K562 (cell line): ENCODE measurements around the gene LCNL1. TPM values are rescaled to one million over a fixed set of nuclear protein-coding genes. Genes with fewer than 3 reads are reported as not detected.

Source experiments
- ATAC-seq: fragments of 200-7000 bp; cut with Tn5 transposase; 3 replicates; pipeline ENCODE4 v1.9.1; 2020; ENCODE audit warnings: moderate library complexity
- BruUV-seq: library from RNA; stranded (reverse); fragments of 400-500 nt; replicated peaks from 2 replicates; lab custom pipeline; 2021; lab: Mats Ljungman, UMichigan
- CTCF ChIA-PET: fragments of 300-600 bp; formaldehyde crosslinking; extraction: SDS; loops from one replicate; lab custom pipeline; 2021; ENCODE audit warnings: low intra/inter-chr PET ratio; lab: Yijun Ruan, JAX
- POLR2A ChIA-PET: fragments of 300-600, 350-650 bp; sonication (Branson Sonifier 250); formaldehyde crosslinking; extraction: SDS; loops from one replicate; lab custom pipeline; 2021; ENCODE audit warnings: antibody characterized with exemption, inconsistent platforms; lab: Yijun Ruan, JAX
- DNase-seq, 4 experiments: peaks; one replicate each; pipeline versions ENCODE4 v3.0.0 to v3.0.0-alpha.2; 2011 to 2018; ENCODE audit warnings: low spot score in 3 of 4, mixed read lengths in 3 of 4; ENCODE audit errors: extremely low read depth in 1 of 4
- FAIRE-seq: peaks from 2 replicates; lab custom pipeline; 2011; peaks lifted over from hg19 to GRCh38; lab: Jason Lieb, UNC
- H2AFZ ChIP-seq: 2 replicates; pipeline ENCODE4 v1.6.0; 2011; ENCODE audit warnings: low read depth, low read length, control low read depth, inconsistent platforms
- H3K27ac ChIP-seq: fragments of 200-600 bp; 3 replicates; pipeline ENCODE4 v1.8.0; 2011; ENCODE audit warnings: low read depth, mild to moderate bottlenecking, control low read depth, inconsistent platforms, low read length, moderate library complexity, mixed read lengths; ENCODE audit errors: extremely low read depth
- H3K27me3 ChIP-seq, 2 experiments: fragments of 300-600 bp in 1 of 2; 2 replicates in 1 of 2; 3 replicates in 1 of 2; pipeline versions ENCODE4 v1.6.0 to v1.8.0; 2011; ENCODE audit warnings: inconsistent platforms in 2 of 2, low read length in 2 of 2, mild to moderate bottlenecking in 1 of 2, mixed read lengths in 1 of 2, moderate library complexity in 1 of 2; ENCODE audit not compliant: control insufficient read depth in 2 of 2, insufficient read depth in 2 of 2
- H3K36me3 ChIP-seq: fragments of 300-600 bp; 3 replicates; pipeline ENCODE4 v1.8.0; 2011; ENCODE audit warnings: mild to moderate bottlenecking, low read length, inconsistent platforms; ENCODE audit not compliant: control insufficient read depth, insufficient read depth
- H3K4me1 ChIP-seq, 2 experiments: fragments of 200-600 bp in 1 of 2; replicated peaks in 1 of 2; 2 replicates in 1 of 2; 3 replicates in 1 of 2; pipeline versions ENCODE4 v1.5.1 to v1.8.0; 2011; ENCODE audit warnings: inconsistent platforms in 2 of 2, low read length in 2 of 2, mild to moderate bottlenecking in 1 of 2, mixed read lengths in 1 of 2, moderate library complexity in 1 of 2; ENCODE audit not compliant: control insufficient read depth in 2 of 2, insufficient read depth in 2 of 2
- H3K4me2 ChIP-seq: 2 replicates; pipeline ENCODE4 v1.6.1; 2011; ENCODE audit warnings: low read length, control low read depth, inconsistent platforms, mixed read lengths; ENCODE audit not compliant: insufficient read depth
- H3K4me3 ChIP-seq: fragments of 200-600 bp; sonication (generic), shearing (Covaris generic); 2 replicates; pipeline ENCODE4 v1.5.1; 2016; ENCODE audit warnings: control low read depth, inconsistent platforms
- H3K79me2 ChIP-seq: fragments of 200-600 bp; 3 replicates; pipeline ENCODE4 v1.8.0; 2011; ENCODE audit warnings: low read length, inconsistent platforms; ENCODE audit not compliant: control insufficient read depth, insufficient read depth
- H3K9ac ChIP-seq, 2 experiments: 2 replicates each; pipeline versions ENCODE4 v1.6.0 to v1.6.1; 2011; ENCODE audit warnings: low read depth in 2 of 2, low read length in 2 of 2, control low read depth in 1 of 2, inconsistent platforms in 1 of 2, mild to moderate bottlenecking in 1 of 2, mixed read lengths in 1 of 2; ENCODE audit not compliant: insufficient read depth in 1 of 2
- H3K9me1 ChIP-seq: one replicate; pipeline ENCODE4 v1.6.0; 2011; ENCODE audit warnings: inconsistent platforms, mild to moderate bottlenecking, low read length, moderate library complexity; ENCODE audit not compliant: control insufficient read depth, insufficient read depth
- H3K9me3 ChIP-seq: replicated peaks from 2 replicates; pipeline ENCODE4 v1.5.1; 2011; ENCODE audit warnings: low read depth, low read length, inconsistent platforms; ENCODE audit not compliant: control insufficient read depth, insufficient read depth
- H4K20me1 ChIP-seq: replicated peaks from 2 replicates; pipeline ENCODE4 v1.6.1; 2011; ENCODE audit warnings: low read length, inconsistent platforms, mixed read lengths; ENCODE audit not compliant: control insufficient read depth, insufficient read depth
- HLTF ChIP-seq: fragments of 450-650 bp; IDR thresholded peaks from 2 replicates; pipeline ENCODE4 v1.6.1; 2016
- ID3 ChIP-seq, 2 experiments: fragments of 250-450 bp in 1 of 2; fragments of 450-650 bp in 1 of 2; sonication (Bioruptor Pico) in 1 of 2; IDR thresholded peaks; 2 replicates each; pipeline versions ENCODE4 v1.6.1 to v1.8.0; 2016 to 2021; ENCODE audit warnings: mild to moderate bottlenecking in 2 of 2, moderate library complexity in 2 of 2, missing compliant biosample characterization in 1 of 2, missing genetic modification characterization in 1 of 2
- IRF1 ChIP-seq: sonication (generic); formaldehyde crosslinking; IDR thresholded peaks from 2 replicates; pipeline ENCODE4 v1.8.0; 2022; ENCODE audit warnings: missing genetic modification reagents, mild to moderate bottlenecking, borderline replicate concordance
- MYNN ChIP-seq, 2 experiments: sonication (generic); formaldehyde crosslinking in 1 of 2; IDR thresholded peaks; 2 replicates each; pipeline versions ENCODE4 v1.5.0 to v1.6.1; 2016 to 2020; ENCODE audit warnings: antibody characterized with exemption in 1 of 2, missing genetic modification reagents in 1 of 2
- RAD21 ChIP-seq, 2 experiments: fragments of 250-450 bp in 1 of 2; fragments of 450-650 bp in 1 of 2; sonication (Bioruptor Pico) in 1 of 2; formaldehyde crosslinking in 1 of 2; IDR thresholded peaks in 1 of 2; conservative IDR thresholded peaks in 1 of 2; 2 replicates each; pipeline versions ENCODE4 v1.4.0 to v1.8.0; 2020 to 2022; ENCODE audit warnings: mild to moderate bottlenecking in 2 of 2, moderate library complexity in 1 of 2
- RBFOX2 ChIP-seq: fragments of 200-400 bp; formaldehyde crosslinking; IDR thresholded peaks from 2 replicates; pipeline ENCODE4 v1.6.1; 2017; ENCODE audit warnings: low read depth, mild to moderate bottlenecking, low read length, moderate library complexity
- SFPQ ChIP-seq: fragments of 200-400 bp; formaldehyde crosslinking; IDR thresholded peaks from 2 replicates; pipeline ENCODE4 v1.6.1; 2017; ENCODE audit warnings: mild to moderate bottlenecking, low read depth, low read length, moderate library complexity
- ZBTB7A ChIP-seq: IDR thresholded peaks from 2 replicates; pipeline ENCODE4 v1.6.1; 2011; ENCODE audit warnings: low read depth, mild to moderate bottlenecking, low read length, moderate library complexity, borderline replicate concordance; ENCODE audit not compliant: control insufficient read depth
- ZHX1 ChIP-seq: fragments of 150-350 bp; conservative IDR thresholded peaks from 2 replicates; pipeline ENCODE4 v1.6.1; 2014; ENCODE audit warnings: low read length
- ZNF584 ChIP-seq: fragments of 200-800 bp; sonication (Bioruptor generic); IDR thresholded peaks from 2 replicates; pipeline ENCODE4 v1.6.1; 2016; ENCODE audit warnings: low read depth, mild to moderate bottlenecking, missing genetic modification characterization, missing compliant biosample characterization
- ZNF668 ChIP-seq: fragments of 250-450 bp; sonication (Bioruptor Pico); IDR thresholded peaks from 2 replicates; pipeline ENCODE4 v1.8.0; 2022; ENCODE audit warnings: mild to moderate bottlenecking, inconsistent platforms
- ZSCAN29 ChIP-seq: fragments of 450-650 bp; IDR thresholded peaks from 2 replicates; pipeline ENCODE4 v1.6.1; 2017
- WGBS: fragments of 100-300 bp; shearing (Covaris generic); methylation state at CpG from one replicate; pipeline ENCODE4 v1.1.6; 2016; ENCODE audit warnings: low coverage, mixed read lengths; ENCODE audit not compliant: insufficient coverage; ENCODE audit errors: missing lambda C conversion rate; 5-methylcytosine and 5-hydroxymethylcytosine counted together
- in situ Hi-C: fragments of 300-500 bp; cut with MboI; formaldehyde crosslinking; loops from 4 replicates; pipeline ENCODE4 v1.15.0; 2018; ENCODE audit warnings: inconsistent platforms, mixed read lengths
- intact Hi-C: fragments of 100-400 bp; cut with micrococcal nuclease; formaldehyde crosslinking; loops from 2 replicates; pipeline ENCODE4 v1.14.2; 2022
- polyA plus RNA-seq, 8 experiments: library from polyadenylated mRNA; depleted of rRNA in 4 of 8; stranded (reverse) in 5 of 8; unstranded in 3 of 8; fragments of >200 nt; fragmentation: Nextera tagmentation in 2 of 8; fragmentation: Illumina TruSeq in 1 of 8; extraction: Ambion mirVana in 2 of 8; extraction: Trizol in 1 of 8; gene quantifications; 2 replicates each; pipeline versions ENCODE4 v1.2.1 to v1.2.3, GENCODE V29; 2011 to 2014; ENCODE audit warnings: inconsistent platforms in 1 of 8, missing spikeins in 1 of 8
- total RNA-seq, 7 experiments: library from RNA; depleted of rRNA in 6 of 7; stranded (reverse); fragments of >200 nt in 6 of 7; fragmentation: Illumina TruSeq in 2 of 7; extraction: Trizol in 2 of 7; gene quantifications; 2 replicates each; pipeline versions ENCODE4 v1.2.1 to v1.2.3, GENCODE V29; 2011 to 2021; ENCODE audit warnings: low replicate concordance in 1 of 7

Gene LCNL1
- total and polyA plus RNA-seq, 9 of the 15 experiments (the other 6 are each of a cell fraction or from before 2014, with no cell fraction given), result 0.04 to 0.16 (median 0.04) TPM; not detected in 4

GRCh38 chr9:136997830-136998234 is 15.0 kb downstream of the LCNL1 start:
- peaks cover 27 to 63% of the 10 kb centered on the region in 2 experiments; a peak in 4 of 5 replicates for H3K4me1 ChIP-seq
- no TSS peak for BruUV-seq
- peak overlapping the region in 1 of 2 experiments; percentile 65; a peak in 1 of 4 replicates for H3K9ac ChIP-seq
- no peaks in the 10 kb centered on the region; the same call in 1 of the 2 replicates for H3K9me3 ChIP-seq
- no peaks in the 10 kb centered on the region for H4K20me1 ChIP-seq
- ATAC-seq, result no peak
- no peak overlapping the region for H3K4me3 ChIP-seq
- H3K9me1 ChIP-seq, result no peaks in the 10 kb centered on the region
- no peaks in the 10 kb centered on the region for H3K27me3 ChIP-seq
- in situ Hi-C loops, result no loop called here
- no peak for DNase-seq
- ChIA-PET POLR2A (no interaction called here), CTCF (no interaction called here)
- H2AFZ ChIP-seq, result no peak overlapping the region
- no peak overlapping the region; the same call in 1 of the 2 replicates for H3K4me2 ChIP-seq
- H3K79me2 ChIP-seq, result peaks cover 12% of the 10 kb centered on the region
- H3K36me3 ChIP-seq, result peaks cover 22% of the 10 kb centered on the region; the same call in 1 of the 3 replicates
- peak overlapping the region; percentile 19; the same call in 1 of the 3 replicates for H3K27ac ChIP-seq
- 59% methylated on average over 14 of the region's 18 CpGs for WGBS
- intact Hi-C loops, result no loop called here
- FAIRE-seq, result no peak
- TF ChIP-seq MYNN (IDR thresholded peaks at IDR 0.05) (no peak), MYNN (CRISPR knock-in tag; IDR thresholded peaks at IDR 0.05) (no peak), RBFOX2 (0 out of 2 replicates have a peak, but pooled peaks have one; percentile 14), ZHX1 (no peak), SFPQ (no peak), ID3 (CRISPR knock-in tag; IDR thresholded peaks at IDR 0.05) (no peak), ID3 (tag; IDR thresholded peaks at IDR 0.05) (no peak), ZNF668 (CRISPR knock-in tag) (no peak), ZBTB7A (peak; percentile 17; the same call in 1 of the 2 replicates), ZSCAN29 (no peak), IRF1 (CRISPR knock-in tag) (no peak), ZNF584 (no peak), HLTF (no peak), RAD21 (CRISPR knock-in tag; conservative IDR thresholded peaks at IDR 0.05 in 1 of 2, IDR thresholded peaks at IDR 0.05 in 1 of 2) (no peak)
